CD4-positive, alpha-beta T cell (primary cell): ENCODE measurements around the gene PEF1. TPM values are rescaled to one million over a fixed set of nuclear protein-coding genes. Genes with fewer than 3 reads are reported as not detected.

Source experiments
- ATAC-seq: fragments of 200-7000 bp; cut with Tn5 transposase; one replicate; pipeline ENCODE4 v1.10.0; 2022; ENCODE audit warnings: mild to moderate bottlenecking; ENCODE audit not compliant: poor library complexity
- CTCF ChIA-PET: fragments of 350-600 bp; sonication (Branson Sonifier 250); formaldehyde crosslinking; loops from one replicate; lab custom pipeline; 2021; ENCODE audit warnings: antibody characterized with exemption, inconsistent platforms; lab: Charles Lee
- POLR2A ChIA-PET: fragments of 350-600 bp; sonication (Branson Sonifier 250); formaldehyde crosslinking; loops from one replicate; lab custom pipeline; 2021; ENCODE audit warnings: antibody characterized with exemption, inconsistent platforms; lab: Charles Lee
- DNase-seq, 14 experiments: peaks; one replicate each; pipeline ENCODE4 v3.0.0-alpha.2; 2013 to 2020; ENCODE audit warnings: mixed read lengths in 2 of 14
- H3K27ac ChIP-seq, 2 donors: one replicate each; pipeline versions ENCODE4 v1.5.1 to v1.7.0; 2013; ENCODE audit warnings: low read length in 2 of 2, low read depth in 1 of 2, mild to moderate bottlenecking in 1 of 2
- H3K27me3 ChIP-seq, 2 experiments: 1 replicate in 1 of 2; 2 replicates in 1 of 2; pipeline versions ENCODE4 v1.6.1 to v1.7.0; 2013; ENCODE audit warnings: low read length in 2 of 2, control low read depth in 1 of 2, mild to moderate bottlenecking in 1 of 2, moderate library complexity in 1 of 2; ENCODE audit not compliant: insufficient read depth in 2 of 2, control insufficient read depth in 1 of 2
- H3K36me3 ChIP-seq: one replicate; pipeline ENCODE4 v1.6.1; 2013; ENCODE audit warnings: low read length, control low read depth; ENCODE audit not compliant: insufficient read depth
- H3K4me1 ChIP-seq: one replicate; pipeline ENCODE4 v1.6.1; 2013; ENCODE audit warnings: low read length, control low read depth; ENCODE audit not compliant: insufficient read depth
- H3K4me3 ChIP-seq: one replicate; pipeline ENCODE4 v1.5.1; 2013; ENCODE audit warnings: mild to moderate bottlenecking, low read length, moderate library complexity
- H3K9me3 ChIP-seq, 2 experiments: 1 replicate in 1 of 2; 2 replicates in 1 of 2; pipeline versions ENCODE4 v1.6.1 to v1.7.0; 2013; ENCODE audit warnings: low read length in 2 of 2, mild to moderate bottlenecking in 2 of 2, control low read depth in 1 of 2, moderate library complexity in 1 of 2; ENCODE audit not compliant: control insufficient read depth in 1 of 2, insufficient read depth in 1 of 2
- H3K27ac Mint-ChIP-seq: one replicate; pipeline ENCODE4 v1.8.0; 2020; ENCODE audit warnings: mixed read lengths
- H3K27me3 Mint-ChIP-seq: one replicate; pipeline ENCODE4 v1.8.0; 2021; ENCODE audit warnings: mixed read lengths
- H3K36me3 Mint-ChIP-seq: one replicate; pipeline ENCODE4 v1.8.0; 2021; ENCODE audit warnings: low read depth, mixed read lengths
- H3K4me1 Mint-ChIP-seq: one replicate; pipeline ENCODE4 v1.8.0; 2021; ENCODE audit warnings: low read depth, mixed read lengths
- H3K4me3 Mint-ChIP-seq: one replicate; pipeline ENCODE4 v1.8.0; 2020; ENCODE audit warnings: mild to moderate bottlenecking, mixed read lengths
- H3K9me3 Mint-ChIP-seq: one replicate; pipeline ENCODE4 v1.8.0; 2020; ENCODE audit warnings: mixed read lengths
- CTCF ChIP-seq: fragments of 200-600 bp; IDR thresholded peaks from one replicate; pipeline ENCODE4 v1.8.0; 2022; ENCODE audit warnings: antibody characterized with exemption, mild to moderate bottlenecking
- intact Hi-C, 2 experiments: fragments of 100-400 bp; cut with DNase I in 1 of 2; cut with micrococcal nuclease in 1 of 2; formaldehyde crosslinking; loops; one replicate each; pipeline versions ENCODE4 v1.15.1 to v1.9.0; 2023 to 2025; cut with DNase I, micrococcal nuclease
- total RNA-seq, 174 experiments: library from RNA in 2 of 174; stranded (reverse) in 2 of 174; gene quantifications; one replicate each; pipeline ENCODE4 v1.2.3 and lab custom pipeline; 2021 to 2026

The PEF1 gene
- total RNA-seq, 2 experiments from 2014 or later = 42.3 to 45.9 TPM

- H3K27ac Mint-ChIP-seq = no peak overlapping the region
- H3K36me3 Mint-ChIP-seq = no peaks in the 10 kb centered on the region
- no peak for TF ChIP-seq CTCF
- ATAC-seq (no peak), DNase-seq (no peak)
- H3K27me3 Mint-ChIP-seq = peaks cover 28% of the 10 kb centered on the region
- Histone ChIP-seq H3K27me3 (no peaks in the 10 kb centered on the region), H3K36me3 (no peaks in the 10 kb centered on the region), H3K4me1 (peaks cover 3% of the 10 kb centered on the region), H3K27ac (no peak overlapping the region), H3K9me3 (no peaks in the 10 kb centered on the region), H3K4me3 (no peak overlapping the region)
- CTCF ChIA-PET = no interaction called here
- H3K9me3 Mint-ChIP-seq = no peaks in the 10 kb centered on the region
- H3K4me3 Mint-ChIP-seq = no peak overlapping the region
- intact Hi-C loops = no loop called here
- POLR2A ChIA-PET = no interaction called here
- H3K4me1 Mint-ChIP-seq = no peaks in the 10 kb centered on the region
Measured at GRCh38 chr1:31595836-31596736, 48.6 kb downstream of the PEF1 start.

GRCh38 chr1:31593770-31594632 lies 50.7 kb downstream of the PEF1 start:
- ChIA-PET POLR2A (no interaction called here), CTCF (no interaction called here)
- H3K27ac Mint-ChIP-seq = no peak overlapping the region
- no peaks in the 10 kb centered on the region for H3K9me3 Mint-ChIP-seq
- Histone ChIP-seq H3K4me1 (peaks cover 3% of the 10 kb centered on the region), H3K27me3 (no peaks in the 10 kb centered on the region), H3K9me3 (no peaks in the 10 kb centered on the region), H3K4me3 (no peak overlapping the region), H3K27ac (no peak overlapping the region), H3K36me3 (no peaks in the 10 kb centered on the region)
- intact Hi-C loops = no loop called here
- no peaks in the 10 kb centered on the region for H3K4me1 Mint-ChIP-seq
- peak; percentile 50 for TF ChIP-seq CTCF
- no peaks in the 10 kb centered on the region for H3K36me3 Mint-ChIP-seq
- peaks cover 47% of the 10 kb centered on the region for H3K27me3 Mint-ChIP-seq
- ATAC-seq (peak; percentile 92), DNase-seq (peak; percentile 14 to 80 (median 55))
- H3K4me3 Mint-ChIP-seq = no peak overlapping the region

GRCh38 chr1:31593136-31593665 lies 51.5 kb downstream of the PEF1 start:
- intact Hi-C loops = no loop called here
- no peak for DNase-seq
- POLR2A ChIA-PET = no interaction called here

More at GRCh38 chr1:31593136-31593665, 51.5 kb downstream of the PEF1 start:
- H3K9me3 Mint-ChIP-seq = no peaks in the 10 kb centered on the region
- no peak overlapping the region for H3K4me3 Mint-ChIP-seq
- H3K27me3 Mint-ChIP-seq = peaks cover 48% of the 10 kb centered on the region
- no peak overlapping the region for H3K27ac Mint-ChIP-seq
- Histone ChIP-seq H3K27ac (no peak overlapping the region), H3K4me1 (peaks cover 3% of the 10 kb centered on the region), H3K27me3 (peaks cover 0 to 4% of the 10 kb centered on the region in 2 experiments), H3K4me3 (no peak overlapping the region), H3K9me3 (peaks cover 0 to under 1% of the 10 kb centered on the region in 2 experiments), H3K36me3 (no peaks in the 10 kb centered on the region)
- H3K36me3 Mint-ChIP-seq = no peaks in the 10 kb centered on the region
- H3K4me1 Mint-ChIP-seq = no peaks in the 10 kb centered on the region
- no peak for TF ChIP-seq CTCF
- ATAC-seq = no peak
- CTCF ChIA-PET = no interaction called here
